GM19372 (cell line): ENCODE measurements around the gene SLC32A1.

Experiments used
- ATAC-seq: cut with Tn5 transposase; IDR thresholded peaks from one replicate; pipeline ENCODE4 v1.9.1; 2021; ENCODE audit warnings: mild to moderate bottlenecking, low read depth, moderate library complexity; ENCODE audit not compliant: unreplicated experiment

SLC32A1 gene

GRCh38 chr20:38748861-38749149 is 24.5 kb downstream of the SLC32A1 start:
- peak; percentile 29 for ATAC-seq

DNA sequence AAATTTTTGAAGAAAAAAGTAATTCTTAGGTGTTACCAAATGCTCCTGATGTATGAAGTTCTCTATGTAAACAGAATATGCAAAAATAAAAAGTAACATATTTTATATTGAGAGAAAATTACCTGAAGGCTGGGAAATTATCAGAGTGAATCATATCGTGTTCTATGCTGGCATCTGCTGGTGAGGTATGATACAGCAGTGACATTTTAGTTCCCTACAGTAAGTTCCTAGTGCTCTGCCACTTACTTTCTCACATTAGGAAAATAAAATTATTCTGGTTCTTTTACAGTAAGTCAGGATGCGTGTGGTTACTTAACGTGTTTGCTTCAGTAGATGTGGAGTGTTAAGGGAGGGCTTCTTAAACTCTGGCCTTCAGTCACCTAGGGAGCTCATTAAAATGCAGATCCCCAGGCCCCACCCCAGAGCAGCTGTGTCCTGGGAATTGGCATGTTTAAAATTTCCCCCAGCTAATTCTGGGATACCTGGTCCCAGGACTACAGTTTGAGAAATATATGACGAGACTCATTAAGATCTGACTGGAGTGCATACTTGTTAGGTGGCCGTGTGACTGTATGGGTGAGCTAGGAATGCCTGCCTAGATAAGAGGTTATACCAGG is 27.2 kb downstream of the SLC32A1 start:
- no peak for ATAC-seq

GRCh38 chr20:38752029-38752428 is 27.7 kb downstream of the SLC32A1 start:
- ATAC-seq: no peak

GRCh38 chr20:38754924-38755323 is 30.6 kb downstream of the SLC32A1 start:
- ATAC-seq: no peak

DNA sequence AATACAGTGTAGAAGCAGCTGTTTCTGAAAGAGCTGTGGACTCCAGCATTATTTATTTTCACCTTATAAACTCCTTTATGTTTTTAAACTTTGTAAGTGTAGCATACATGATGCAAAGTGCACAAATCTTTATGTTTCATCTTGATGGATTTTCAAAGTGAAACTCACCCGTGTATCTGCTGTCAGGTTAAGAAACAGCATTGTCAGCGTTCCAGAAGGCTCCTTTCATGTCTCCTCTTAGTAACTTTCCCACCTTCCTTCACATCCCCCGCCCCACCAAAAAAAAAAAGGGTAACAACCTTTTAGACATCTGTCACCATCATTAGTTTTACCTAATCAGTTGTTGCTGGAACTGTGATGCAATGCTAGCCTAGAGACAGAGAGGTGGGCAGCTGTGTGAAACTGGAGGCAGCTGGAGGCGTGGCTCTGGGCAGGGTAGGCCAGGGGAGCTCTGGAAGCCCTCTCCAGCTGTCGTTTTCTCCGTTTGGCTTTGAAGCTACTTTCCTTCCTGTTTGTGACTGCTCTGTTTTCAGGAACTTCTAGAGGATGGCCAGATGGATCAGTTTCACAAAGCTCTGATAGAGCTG is 31.1 kb downstream of the SLC32A1 start:
- no peak for ATAC-seq

DNA sequence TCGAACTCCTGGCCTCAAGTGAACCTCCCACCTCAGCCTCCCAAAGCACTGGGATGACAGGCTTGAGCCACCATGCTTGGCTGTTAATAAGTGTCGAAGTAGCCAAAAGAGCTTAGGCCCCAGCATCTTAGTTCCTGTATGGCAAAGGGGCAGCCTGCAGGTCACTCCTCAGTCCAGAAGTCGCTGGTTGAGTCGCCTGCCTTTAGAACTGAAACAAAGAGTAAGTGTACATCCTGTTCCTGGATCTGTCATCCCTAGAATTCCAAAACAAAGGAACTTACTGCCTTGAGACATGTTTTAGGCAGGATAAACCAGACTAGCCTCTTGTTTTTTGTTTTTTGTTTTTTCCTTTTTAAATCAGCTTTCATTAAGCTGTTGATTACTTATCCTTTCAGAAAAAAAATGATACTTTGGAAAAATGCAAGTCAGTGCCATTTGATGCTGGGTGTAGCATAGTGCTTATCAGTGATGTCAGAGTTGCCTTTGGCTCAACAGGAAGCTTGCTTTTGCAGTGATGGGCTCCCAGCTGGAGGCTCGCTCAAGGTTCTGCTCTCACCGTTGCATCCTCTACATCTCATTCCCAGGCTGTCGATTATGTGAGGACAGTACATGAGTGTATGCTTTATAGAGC is 33.0 kb downstream of the SLC32A1 start:
- ATAC-seq: no peak

DNA sequence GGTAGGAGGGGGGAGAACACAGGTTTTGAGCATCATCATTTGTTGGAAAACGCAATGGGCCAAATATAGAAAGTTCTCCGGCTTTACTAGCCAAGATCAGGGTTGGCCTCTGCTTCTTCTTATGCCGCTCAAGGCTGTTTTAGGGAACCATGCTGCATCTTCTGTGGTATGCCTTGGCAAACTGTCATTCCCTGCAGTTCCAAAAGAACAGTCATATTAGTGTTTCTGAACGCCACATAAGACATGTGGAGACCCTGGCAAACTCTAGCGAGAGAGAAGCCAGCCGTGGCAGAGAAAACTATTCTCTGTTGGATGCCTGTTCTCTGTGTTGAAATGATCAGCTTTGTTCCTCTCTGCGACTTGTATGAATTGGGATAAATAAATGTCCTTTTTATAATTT is 34.8 kb downstream of the SLC32A1 start:
- no peak for ATAC-seq

DNA sequence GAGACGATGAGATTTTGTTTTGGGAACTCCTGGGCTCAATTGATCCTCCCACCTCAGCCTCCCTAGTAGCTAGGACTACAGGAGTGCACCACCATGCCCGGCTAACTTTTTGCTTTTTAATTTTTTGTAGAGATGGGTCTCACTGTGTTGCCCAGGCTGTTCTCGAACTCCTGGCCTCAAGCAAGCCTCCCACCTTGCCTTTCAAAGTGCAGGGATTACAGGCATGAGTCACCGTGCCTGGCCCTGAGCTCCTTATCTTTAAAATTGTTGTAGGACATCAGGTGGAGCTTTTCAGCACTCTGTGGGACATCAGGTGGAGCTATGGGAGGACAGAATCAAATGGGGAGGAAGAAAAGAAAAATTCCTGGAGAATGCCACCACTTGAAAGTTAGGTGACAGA is 36.7 kb downstream of the SLC32A1 start:
- ATAC-seq: no peak

- ATAC-seq: no peak
Measured at GRCh38 chr20:38762174-38762573, 37.9 kb downstream of the SLC32A1 start.

DNA sequence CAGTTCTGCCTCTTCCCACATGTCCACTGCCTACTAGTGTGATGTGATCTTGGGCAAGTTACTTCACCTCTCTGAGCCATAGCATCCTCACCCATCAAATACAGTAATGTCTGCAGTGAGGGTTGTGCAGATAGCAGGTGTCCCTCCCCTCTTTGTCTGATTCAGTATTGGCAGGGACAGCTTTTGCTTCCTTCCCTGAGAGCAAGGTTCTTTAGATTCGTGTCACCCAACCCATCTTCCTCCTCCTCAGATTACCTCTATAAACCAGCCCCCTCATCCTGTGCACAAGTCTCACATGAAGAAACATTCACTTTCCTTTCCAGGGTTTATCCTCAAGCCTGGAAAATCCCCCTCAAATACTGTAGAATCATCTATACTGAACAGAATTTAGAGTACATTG is 39.3 kb downstream of the SLC32A1 start:
- ATAC-seq: no peak

DNA sequence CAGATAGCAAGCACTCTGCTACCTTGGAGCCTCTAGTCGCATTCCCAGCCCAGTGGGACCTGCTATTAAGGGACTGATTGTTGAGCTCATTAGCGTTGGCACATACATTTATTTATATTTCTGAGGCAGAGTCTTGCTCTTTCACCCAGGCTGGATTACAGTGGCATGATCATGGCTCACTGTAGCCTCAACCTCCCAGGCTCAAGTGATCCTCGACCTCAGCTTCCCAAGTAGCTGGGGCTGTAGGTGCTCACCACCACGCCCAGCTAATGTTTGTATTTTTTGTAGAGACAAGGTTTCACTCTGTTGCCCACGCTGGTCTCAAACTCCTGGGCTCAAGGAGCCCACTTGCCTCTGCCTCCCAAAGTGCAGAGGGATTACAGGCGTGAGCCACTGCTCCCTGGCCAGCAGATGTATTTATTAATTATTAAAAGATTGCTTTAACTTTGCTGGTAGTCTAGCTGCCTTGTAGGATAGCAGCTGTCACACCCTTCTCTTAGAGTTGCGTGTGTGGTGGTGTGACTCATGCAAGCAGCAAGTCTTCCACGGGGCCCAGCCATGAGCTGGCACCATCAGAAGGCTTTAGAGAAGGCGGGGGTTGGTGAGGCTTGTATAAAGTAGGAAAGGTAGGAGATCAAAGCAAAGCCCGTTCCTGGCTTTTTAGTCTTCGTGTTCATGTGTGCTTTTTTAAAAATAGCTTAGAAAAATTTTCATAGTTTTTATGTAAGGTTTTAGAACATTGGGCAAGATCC is 40.5 kb downstream of the SLC32A1 start:
- ATAC-seq: no peak

DNA sequence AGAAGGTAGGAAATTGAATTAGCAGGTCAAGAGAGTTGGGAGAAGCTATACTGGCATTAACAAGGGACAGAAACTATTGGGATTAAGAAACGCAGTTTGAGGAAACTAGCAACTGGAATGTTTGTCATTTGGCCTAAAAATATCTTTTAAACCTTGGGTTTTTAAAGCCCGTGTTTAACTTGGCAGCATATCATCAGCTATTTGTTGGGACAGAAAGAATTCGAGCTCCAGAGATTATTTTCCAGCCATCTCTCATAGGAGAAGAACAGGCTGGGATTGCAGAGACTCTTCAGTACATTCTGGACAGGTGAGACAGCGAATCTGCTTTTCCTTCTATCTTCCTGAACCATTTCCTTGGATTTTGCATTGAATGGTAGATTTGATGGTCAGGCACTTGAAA is 41.8 kb downstream of the SLC32A1 start:
- no peak for ATAC-seq

- no peak for ATAC-seq
Measured at GRCh38 chr20:38769376-38770295, 45.4 kb downstream of the SLC32A1 start.

DNA sequence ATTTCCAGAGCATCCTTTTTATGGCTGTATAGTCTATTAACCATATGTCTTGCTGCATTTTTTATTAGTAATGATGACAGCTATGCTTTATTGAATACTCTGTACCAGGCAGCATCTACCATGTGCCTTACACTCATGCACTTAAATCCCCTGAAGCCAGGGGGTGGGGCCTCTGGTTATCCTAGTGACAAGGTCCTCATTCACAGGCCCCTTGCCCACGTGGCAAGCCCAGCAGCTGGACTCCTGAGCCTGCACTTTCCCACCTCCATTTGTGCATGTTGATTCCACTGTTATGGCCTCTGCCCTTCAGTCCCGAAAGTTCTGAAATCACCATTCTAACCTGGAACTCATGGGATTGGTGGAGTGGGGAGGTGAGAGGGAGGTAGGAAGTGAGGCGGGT is 46.3 kb downstream of the SLC32A1 start:
- no peak for ATAC-seq

GRCh38 chr20:38770970-38771369 is 46.7 kb downstream of the SLC32A1 start:
- no peak for ATAC-seq

GRCh38 chr20:38771621-38772020 is 47.3 kb downstream of the SLC32A1 start:
- no peak for ATAC-seq

GRCh38 chr20:38774167-38774566 is 49.9 kb downstream of the SLC32A1 start:
- no peak for ATAC-seq

- ATAC-seq: no peak
Measured at GRCh38 chr20:38776363-38776762, 52.1 kb downstream of the SLC32A1 start.
